ENCODE measurements around the gene MBOAT2.

DNA sequence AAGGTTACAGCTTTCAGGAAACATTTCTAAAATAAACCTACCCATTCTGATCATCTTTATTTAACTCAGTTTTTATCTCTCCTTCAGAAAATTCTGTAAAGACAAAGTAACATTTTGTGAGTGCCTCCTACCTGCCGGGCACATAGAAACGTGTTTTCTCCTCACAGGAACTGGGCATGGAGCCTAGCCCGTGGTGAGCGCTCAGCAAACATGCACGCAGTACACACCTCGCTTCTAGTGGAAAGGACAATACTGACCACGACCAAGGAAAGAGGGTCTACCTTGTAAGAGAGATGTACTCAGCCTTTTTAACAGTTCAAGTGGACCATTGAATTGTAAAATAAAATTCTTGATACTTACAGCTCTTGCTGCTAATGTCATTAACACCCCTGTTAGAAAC is 141.3 kb downstream of the MBOAT2 start:
- TF ChIP-seq, protein P1, sequence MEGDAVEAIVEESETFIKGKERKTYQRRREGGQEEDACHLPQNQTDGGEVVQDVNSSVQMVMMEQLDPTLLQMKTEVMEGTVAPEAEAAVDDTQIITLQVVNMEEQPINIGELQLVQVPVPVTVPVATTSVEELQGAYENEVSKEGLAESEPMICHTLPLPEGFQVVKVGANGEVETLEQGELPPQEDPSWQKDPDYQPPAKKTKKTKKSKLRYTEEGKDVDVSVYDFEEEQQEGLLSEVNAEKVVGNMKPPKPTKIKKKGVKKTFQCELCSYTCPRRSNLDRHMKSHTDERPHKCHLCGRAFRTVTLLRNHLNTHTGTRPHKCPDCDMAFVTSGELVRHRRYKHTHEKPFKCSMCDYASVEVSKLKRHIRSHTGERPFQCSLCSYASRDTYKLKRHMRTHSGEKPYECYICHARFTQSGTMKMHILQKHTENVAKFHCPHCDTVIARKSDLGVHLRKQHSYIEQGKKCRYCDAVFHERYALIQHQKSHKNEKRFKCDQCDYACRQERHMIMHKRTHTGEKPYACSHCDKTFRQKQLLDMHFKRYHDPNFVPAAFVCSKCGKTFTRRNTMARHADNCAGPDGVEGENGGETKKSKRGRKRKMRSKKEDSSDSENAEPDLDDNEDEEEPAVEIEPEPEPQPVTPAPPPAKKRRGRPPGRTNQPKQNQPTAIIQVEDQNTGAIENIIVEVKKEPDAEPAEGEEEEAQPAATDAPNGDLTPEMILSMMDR (IDR thresholded peaks at IDR 0.05), result no peak
- TF ChIP-seq POLR2A (IDR thresholded peaks at IDR 0.05), result no peak

All from testis (tissue), 2 donors.